Thoracic aorta (tissue), 2 donors: Measurements from ENCODE around the gene OR14K1. TPM values are rescaled to one million over a fixed set of nuclear protein-coding genes. Genes with fewer than 3 reads are reported as not detected.
"Not testable (repeated sequence)": the region's sequence is repeated elsewhere in the genome, so short reads cannot be mapped to it uniquely, and the experiment has no call there.

Experiments used
- ATAC-seq: fragments of 150-250 bp; one replicate; pipeline ENCODE4 v1.8.0; 2017; ENCODE audit warnings: low read depth; ENCODE audit not compliant: insufficient number of reproducible peaks, low FRiP score
- DNase-seq: peaks from one replicate; pipeline ENCODE4 v3.0.0-alpha.2; 2020; ENCODE audit warnings: low spot score
- H3K27ac ChIP-seq, 2 donors: fragments of 200-600 bp; sonication (generic); 1 replicate in 1 of 2; 2 replicates in 1 of 2; pipeline ENCODE4 v1.5.1; 2016; ENCODE audit warnings: mild to moderate bottlenecking in 2 of 2, moderate library complexity in 2 of 2
- H3K27me3 ChIP-seq: fragments of 200-600 bp; sonication (generic); replicated peaks from 2 replicates; pipeline ENCODE4 v1.6.0; 2016; ENCODE audit warnings: mild to moderate bottlenecking; ENCODE audit not compliant: insufficient read depth
- H3K36me3 ChIP-seq: fragments of 200-600 bp; sonication (generic); one replicate; pipeline ENCODE4 v1.5.1; 2016
- H3K4me1 ChIP-seq, 2 donors: fragments of 200-600 bp; sonication (generic); 1 replicate in 1 of 2; 2 replicates in 1 of 2; pipeline versions ENCODE4 v1.5.1 to v1.6.0; 2016; ENCODE audit warnings: low read depth in 2 of 2, mild to moderate bottlenecking in 1 of 2; ENCODE audit not compliant: control insufficient read depth in 1 of 2
- H3K4me3 ChIP-seq: fragments of 200-600 bp; sonication (generic); 2 replicates; pipeline ENCODE4 v1.5.1; 2016; ENCODE audit warnings: mild to moderate bottlenecking
- H3K9me3 ChIP-seq: fragments of 200-600 bp; sonication (generic); 2 replicates; pipeline ENCODE4 v1.5.1; 2016
- CTCF ChIP-seq: fragments of 200-600 bp; sonication (generic); IDR thresholded peaks from one replicate; pipeline ENCODE4 v1.5.1; 2019; ENCODE audit warnings: antibody characterized with exemption
- total RNA-seq, 2 donors: library from RNA; depleted of rRNA; stranded (reverse); fragments of >200 nt; gene quantifications; one replicate each; pipeline versions ENCODE4 v1.1.0 to v1.2.3, GENCODE V29; 2016

The OR14K1 gene
- total RNA-seq, 2 donors from 2014 or later, result not detected

GRCh38 chr1:247749870-247750269 lies 11.5 kb downstream of the OR14K1 start:
- no peak overlapping the region for H3K4me3 ChIP-seq
- ATAC-seq (no peak), DNase-seq (no peak)
- no peaks in the 10 kb centered on the region for H3K36me3 ChIP-seq
- peaks cover 4% of the 10 kb centered on the region for H3K9me3 ChIP-seq
- H3K27me3 ChIP-seq, result no peaks in the 10 kb centered on the region
- H3K27ac ChIP-seq, result no peak overlapping the region
- no peaks in the 10 kb centered on the region for H3K4me1 ChIP-seq
- TF ChIP-seq CTCF, result no peak

- DNase-seq, H3K27me3 ChIP-seq, H3K4me1 ChIP-seq, H3K4me3 ChIP-seq, H3K9me3 ChIP-seq, H3K27ac ChIP-seq, H3K36me3 ChIP-seq, ATAC-seq: not testable (repeated sequence)
Measured at GRCh38 chr1:247754311-247754710, 15.9 kb downstream of the OR14K1 start.

- H3K27ac ChIP-seq, result no peak within 1 kb of the TSS
- no peaks in the 10 kb centered on the region for H3K27me3 ChIP-seq
- no peak for ATAC-seq
- no peak for DNase-seq
- TF ChIP-seq CTCF, result no peak
- H3K4me3 ChIP-seq, result no peak within 1 kb of the TSS
- H3K9me3 ChIP-seq, result no peaks in the 10 kb centered on the region
- no peaks in the 10 kb centered on the region for H3K4me1 ChIP-seq
- no peaks in the 10 kb centered on the region for H3K36me3 ChIP-seq
Measured at GRCh38 chr1:247760456-247760855, 22.0 kb downstream of the OR14K1 start, which contains the start of gene OR1C1. Gene OR1C1 (minus strand): TSS chr1:247760556. CDS start chr1:247758406, 2,150 bp downstream.

GRCh38 chr1:247769603-247770002 lies 31.2 kb downstream of the OR14K1 start:
- Histone ChIP-seq H3K4me1 (no peaks in the 10 kb centered on the region), H3K36me3 (no peaks in the 10 kb centered on the region), H3K4me3 (no peak overlapping the region), H3K27me3 (no peaks in the 10 kb centered on the region), H3K27ac (no peak overlapping the region), H3K9me3 (no peaks in the 10 kb centered on the region)
- DNase-seq (no peak), ATAC-seq (no peak)
- no peak for TF ChIP-seq CTCF

Other genes with a start within 250 kb of the OR14K1 start
- not detected for gene OR2C3, start 202.2 kb upstream of the OR14K1 start, total RNA-seq
- gene GCSAML, start 189.5 kb upstream of the OR14K1 start, total RNA-seq, result 1 to 10 TPM in 1 of 2 donors, under 1 TPM in 1; 0.42 to 1.2 TPM
- gene OR2G2, start 150.3 kb upstream of the OR14K1 start, total RNA-seq, result not detected
- not detected for gene OR2G3, start 133.0 kb upstream of the OR14K1 start, total RNA-seq
- gene OR13G1, start 58.9 kb upstream of the OR14K1 start, total RNA-seq, result not detected
- gene OR6F1, start 22.0 kb upstream of the OR14K1 start, total RNA-seq, result not detected
- gene OR14A2, start 9.5 kb downstream of the OR14K1 start, total RNA-seq, result not detected
- not detected for gene OR1C1, start 21.9 kb downstream of the OR14K1 start, total RNA-seq
- gene OR14A16, start 85.5 kb downstream of the OR14K1 start, total RNA-seq, result not detected
- gene OR11L1, start 103.3 kb downstream of the OR14K1 start, total RNA-seq, result not detected
- gene TRIM58, start 118.6 kb downstream of the OR14K1 start, total RNA-seq, result under 1 TPM; 0.14 to 0.99 TPM
- gene OR2W3, start 157.0 kb downstream of the OR14K1 start, total RNA-seq, result not detected
- not detected for gene OR2T8, start 181.6 kb downstream of the OR14K1 start, total RNA-seq
- gene OR2AJ1, start 186.3 kb downstream of the OR14K1 start, total RNA-seq, result not detected
- gene OR2L8, start 210.2 kb downstream of the OR14K1 start, total RNA-seq, result not detected
- gene OR2AK2, start 226.6 kb downstream of the OR14K1 start, total RNA-seq, result not detected